ENCODE data around the gene KIFBP.
A peak's percentile ranks its signal among the peaks of the same experiment; 100 is the strongest.
"Not testable (repeated sequence)": the region's sequence is repeated elsewhere in the genome, so short reads cannot be mapped to it uniquely, and the experiment has no call there.

Gene KIFBP

DNA sequence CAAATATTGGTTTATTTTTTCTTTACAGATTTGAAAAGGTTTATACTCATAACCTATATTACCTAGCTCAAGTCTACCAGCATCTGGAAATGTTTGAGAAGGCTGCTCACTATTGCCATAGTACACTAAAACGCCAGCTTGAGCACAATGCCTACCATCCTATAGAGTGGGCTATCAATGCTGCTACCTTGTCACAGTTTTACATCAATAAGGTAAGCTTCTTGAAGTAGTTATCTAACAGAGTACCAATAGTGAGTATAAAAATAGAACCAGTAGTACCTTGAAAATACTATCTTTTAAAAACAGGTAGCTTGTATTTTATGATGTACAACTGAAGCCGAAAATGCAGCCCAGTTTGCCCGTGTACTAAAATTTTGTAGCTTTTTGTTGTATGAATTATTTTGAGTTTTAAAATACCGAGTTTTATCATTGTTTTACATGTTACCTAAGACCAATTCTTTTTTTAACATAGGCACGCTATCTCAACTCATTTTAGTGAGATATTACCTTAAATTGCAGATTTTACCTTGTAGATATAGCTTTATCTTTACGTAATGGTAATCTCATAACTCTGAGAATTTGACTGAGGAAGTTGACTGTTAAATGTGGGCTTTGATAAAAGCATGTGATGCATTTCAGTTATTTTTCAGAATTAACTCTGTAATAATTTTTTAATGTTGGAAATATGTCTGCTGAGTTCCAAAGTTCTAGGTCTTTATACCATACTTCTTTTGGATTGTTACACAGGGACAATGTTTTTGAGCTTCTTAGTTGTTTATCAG, 17.3 kb downstream of the KIFBP start:
- no peak for DNase-seq (ENCODE audit: low read depth in 2 of 2)

DNA sequence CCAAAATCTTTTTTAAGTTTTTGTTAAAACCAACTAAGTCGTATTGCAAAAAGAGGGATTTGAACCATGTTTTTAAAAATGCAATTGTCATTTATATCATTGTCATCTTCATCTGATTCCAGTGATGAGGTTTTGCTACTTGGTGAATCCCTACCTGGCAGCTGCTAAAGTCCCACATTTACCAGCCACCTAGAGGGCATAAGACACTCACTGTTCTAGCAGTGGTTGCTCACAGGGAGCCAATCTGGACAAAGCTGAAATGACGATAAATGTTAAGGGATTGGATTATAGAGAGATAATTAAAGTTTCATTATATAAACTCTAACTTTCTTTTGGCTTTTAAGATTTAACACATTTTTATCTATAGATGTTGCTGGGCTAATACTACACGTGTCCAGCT, 18.7 kb downstream of the KIFBP start:
- no peak for DNase-seq (ENCODE audit: low read depth in 2 of 2)

DNA sequence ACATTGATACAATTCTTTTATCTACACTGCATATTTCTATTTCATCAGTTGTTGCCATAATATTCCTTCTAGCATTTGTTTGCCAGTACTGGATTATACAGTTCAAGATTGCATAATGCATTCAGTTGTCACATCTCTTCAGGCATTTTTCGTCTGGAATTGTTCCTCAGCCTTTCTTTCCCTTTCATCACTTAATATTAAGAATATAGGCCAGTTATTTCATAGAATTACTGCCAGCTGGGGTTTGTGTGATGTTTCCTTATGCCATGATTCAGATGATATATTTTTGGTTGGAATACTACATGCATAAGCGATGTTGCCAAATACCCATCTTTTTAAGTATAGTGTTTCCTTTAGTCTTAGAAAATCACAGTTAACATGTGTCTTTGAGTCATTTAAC, 20.8 kb downstream of the KIFBP start:
- DNase-seq (ENCODE audit: low read depth in 2 of 2), result no peak

DNA sequence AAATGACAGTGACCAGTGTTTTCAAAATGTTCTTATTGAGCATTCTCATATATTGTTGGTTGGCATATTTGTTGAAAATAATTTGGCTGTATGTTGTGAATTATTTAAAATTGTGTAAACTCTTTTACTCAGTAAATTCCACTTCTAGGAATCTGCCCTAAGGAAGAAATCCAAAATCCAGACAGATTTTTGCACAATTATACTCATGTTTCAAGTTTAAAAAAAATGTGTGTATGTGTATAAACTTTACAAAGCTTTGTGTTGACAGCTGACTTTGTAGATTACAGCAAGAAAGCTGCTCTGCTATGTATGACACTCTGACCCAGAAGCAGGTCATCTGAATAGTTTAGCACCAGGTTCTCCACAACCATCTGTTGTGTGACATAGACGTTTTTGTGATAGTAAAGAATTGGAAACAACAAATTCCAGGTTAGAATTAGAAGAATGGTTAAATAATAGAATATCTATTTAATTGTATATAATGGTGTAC, 21.6 kb downstream of the KIFBP start:
- no peak for DNase-seq (ENCODE audit: low read depth in 2 of 2)

DNA sequence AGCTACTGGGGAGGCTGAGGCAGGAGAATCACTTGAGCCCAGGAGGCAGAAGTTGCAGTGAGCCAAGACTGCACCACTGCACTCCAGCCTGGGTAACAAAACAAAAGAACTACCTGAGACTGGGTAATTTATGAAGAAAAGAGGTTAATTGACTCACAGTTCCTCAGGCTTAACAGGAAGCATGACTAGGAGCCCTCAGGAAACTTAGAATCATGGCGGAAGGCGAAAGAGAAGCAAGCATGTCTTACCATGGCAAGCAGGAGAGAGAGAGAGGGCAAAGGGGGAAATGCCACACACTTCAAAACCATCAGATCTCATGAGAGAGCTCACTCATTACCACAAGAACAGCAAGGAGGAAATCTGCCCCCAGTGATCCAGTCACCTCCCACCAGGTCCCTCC, 24.2 kb downstream of the KIFBP start:
- DNase-seq (ENCODE audit: low read depth in 2 of 2), result peak in 1 of 2 donors; percentile 14

DNA sequence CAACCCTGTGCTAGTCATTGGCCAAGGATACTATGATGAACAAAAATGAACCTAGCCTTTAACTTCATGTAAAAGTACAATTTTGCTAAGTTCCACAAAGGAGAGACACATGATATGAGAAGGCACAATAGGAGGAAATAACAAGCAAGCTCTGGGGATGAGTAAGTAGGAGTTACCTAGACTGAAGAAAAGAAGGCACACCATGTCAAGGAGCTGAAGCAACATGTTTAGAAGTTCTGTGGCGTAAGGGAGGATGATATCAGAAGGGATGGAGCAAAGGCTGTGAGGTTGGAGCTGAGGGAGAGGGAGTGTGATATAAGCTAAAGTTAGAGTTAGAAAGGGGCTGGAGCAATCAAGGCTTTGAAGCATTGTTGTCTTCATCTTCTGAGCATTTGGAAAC, 25.6 kb downstream of the KIFBP start:
- no peak for DNase-seq (ENCODE audit: low read depth in 2 of 2)

DNA sequence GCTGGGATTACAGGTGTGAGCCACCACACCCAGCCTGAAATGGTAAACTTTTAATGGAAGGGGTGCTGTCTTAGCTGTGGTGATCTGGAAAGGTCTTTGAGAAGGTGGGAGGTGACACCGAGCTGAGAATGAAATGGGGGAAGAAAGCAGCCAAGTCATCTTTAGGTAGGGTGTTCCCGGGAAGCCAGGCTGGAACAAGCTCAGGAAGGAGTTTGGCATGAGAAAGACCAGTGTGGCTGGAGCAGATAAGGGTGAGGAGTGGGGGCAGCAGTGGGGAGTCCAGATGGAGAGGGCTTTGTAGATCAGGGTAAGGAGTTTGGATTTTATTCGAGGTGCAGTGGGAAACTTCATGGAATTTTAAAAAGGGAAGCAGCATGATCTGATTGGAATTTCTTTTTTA, 30.0 kb downstream of the KIFBP start:
- no peak for DNase-seq (ENCODE audit: low read depth in 2 of 2)

DNA sequence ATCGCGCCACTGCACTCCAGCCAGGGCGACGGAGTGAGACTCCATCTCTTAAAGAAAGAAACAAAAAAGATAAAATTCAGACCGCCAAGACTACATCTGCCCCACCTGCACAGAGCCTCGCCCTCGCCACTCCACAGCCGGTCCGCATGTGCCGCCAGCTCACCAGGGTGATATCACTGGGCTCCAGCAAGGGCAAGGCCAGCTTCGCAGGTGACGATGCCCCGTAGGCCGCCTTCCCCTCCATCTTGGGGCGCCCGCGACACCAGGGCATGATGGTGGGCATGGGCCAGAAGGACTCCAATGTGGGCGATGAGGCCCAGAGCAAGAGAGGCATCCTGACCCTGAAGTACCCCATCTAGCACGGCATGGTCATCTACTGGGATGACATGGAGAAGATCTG, 34.0 kb downstream of the KIFBP start:
- no peak for DNase-seq (ENCODE audit: low read depth in 2 of 2)

DNA sequence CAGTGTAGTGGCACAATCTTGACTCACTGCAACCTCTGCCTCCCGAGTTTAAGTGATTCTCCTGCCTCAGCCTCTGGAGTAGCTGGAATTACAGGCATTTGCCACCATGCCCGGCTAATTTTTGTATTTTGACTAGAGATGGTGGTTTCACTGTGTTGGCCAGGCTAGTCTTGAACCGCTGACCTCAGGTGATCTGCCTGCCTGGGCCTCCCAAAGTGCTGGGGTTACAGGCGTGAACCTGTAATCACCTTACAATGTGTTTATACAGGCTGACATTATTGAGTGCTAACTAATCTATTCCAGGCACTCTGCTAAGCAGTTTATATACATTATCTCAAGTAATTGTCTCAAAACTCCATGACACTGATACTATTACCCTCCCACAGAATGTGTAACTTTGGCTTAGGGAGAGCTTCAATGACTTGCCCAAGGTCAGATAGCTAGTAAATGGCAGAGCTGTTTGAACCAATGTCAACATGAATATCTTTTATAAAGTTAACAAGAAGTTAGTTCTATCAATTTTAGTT, 36.8 kb downstream of the KIFBP start:
- no peak for DNase-seq (ENCODE audit: low read depth in 2 of 2)

DNA sequence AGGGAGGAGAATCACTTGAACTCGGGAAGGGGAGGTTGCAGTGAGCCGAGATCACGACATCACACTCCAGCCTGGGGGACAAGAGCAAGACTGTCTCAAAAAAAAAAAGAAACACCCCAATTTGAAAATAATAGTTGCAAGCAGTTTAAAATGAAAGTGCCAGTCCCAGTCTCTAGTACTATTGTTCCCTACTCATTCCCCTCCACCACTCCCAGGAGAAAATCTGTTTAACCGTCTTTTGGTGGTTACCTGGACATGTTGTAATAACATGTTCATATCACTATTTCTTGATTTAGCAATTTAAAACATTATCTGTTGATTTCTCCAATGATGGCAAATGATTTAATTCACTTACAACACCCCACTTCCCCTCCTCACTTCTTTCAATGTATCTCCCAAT, 44.7 kb downstream of the KIFBP start:
- no peak for DNase-seq (ENCODE audit: low read depth in 2 of 2)

DNA sequence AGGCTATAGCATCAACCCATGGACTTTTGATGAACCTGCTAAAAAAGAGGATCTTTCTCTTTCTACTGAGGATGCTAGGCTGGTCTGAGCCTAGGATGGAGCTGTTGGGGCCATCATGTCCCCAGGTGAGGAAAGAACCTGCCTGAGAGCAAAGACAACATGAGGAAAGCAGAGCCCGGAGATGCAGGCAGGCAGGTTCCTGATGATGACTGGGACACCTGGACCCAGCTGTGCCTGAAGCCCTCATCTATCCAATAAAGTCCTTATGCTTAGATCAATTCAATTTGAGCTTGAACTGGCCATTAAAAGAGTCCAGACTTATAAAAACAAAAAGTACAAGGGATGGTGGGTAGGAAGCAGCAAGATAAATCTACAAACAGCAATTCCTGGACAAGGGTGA, 48.9 kb downstream of the KIFBP start:
- DNase-seq (ENCODE audit: low read depth in 2 of 2), result no peak

DNA sequence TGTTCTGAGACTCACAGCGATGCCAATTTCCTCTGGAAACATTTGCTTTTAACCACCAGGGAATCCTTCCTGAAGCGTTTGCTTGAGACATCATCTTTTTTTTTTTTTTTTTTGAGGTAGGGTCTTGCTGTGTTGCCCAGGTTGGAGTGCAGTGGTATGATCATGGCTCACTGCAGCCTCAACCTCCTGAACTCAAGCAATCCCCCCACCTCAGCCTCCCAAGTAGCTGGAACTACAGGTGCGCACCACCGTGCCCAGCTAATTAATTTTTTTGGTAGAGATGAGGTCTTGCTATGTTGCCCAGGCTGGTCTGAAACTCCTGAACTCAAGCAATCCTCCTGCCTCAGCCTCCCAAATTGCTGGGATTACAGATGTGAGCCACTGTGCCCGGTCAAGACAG, 52.3 kb downstream of the KIFBP start:
- not testable (repeated sequence) for DNase-seq (ENCODE audit: low read depth in 2 of 2)

DNA sequence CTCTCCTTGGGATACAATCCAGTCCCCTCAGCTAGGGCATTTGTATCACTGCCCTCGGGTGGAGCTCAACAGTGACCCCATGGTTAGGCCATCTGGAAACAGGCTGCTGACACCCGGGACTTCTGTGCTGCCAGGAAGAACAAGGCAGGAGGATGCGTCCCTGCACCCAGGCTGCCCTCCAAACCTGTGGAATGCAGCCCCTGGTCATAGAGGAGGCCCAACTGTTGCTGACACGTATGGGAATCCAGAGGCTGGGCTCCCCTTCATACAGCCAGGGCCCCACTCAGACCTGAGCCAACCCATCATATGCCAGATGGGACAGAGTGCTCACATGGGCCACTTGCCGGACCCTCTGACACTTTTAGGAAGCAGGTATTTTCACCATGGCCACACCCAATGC, 53.8 kb downstream of the KIFBP start:
- DNase-seq (ENCODE audit: low read depth in 2 of 2), result no peak

DNA sequence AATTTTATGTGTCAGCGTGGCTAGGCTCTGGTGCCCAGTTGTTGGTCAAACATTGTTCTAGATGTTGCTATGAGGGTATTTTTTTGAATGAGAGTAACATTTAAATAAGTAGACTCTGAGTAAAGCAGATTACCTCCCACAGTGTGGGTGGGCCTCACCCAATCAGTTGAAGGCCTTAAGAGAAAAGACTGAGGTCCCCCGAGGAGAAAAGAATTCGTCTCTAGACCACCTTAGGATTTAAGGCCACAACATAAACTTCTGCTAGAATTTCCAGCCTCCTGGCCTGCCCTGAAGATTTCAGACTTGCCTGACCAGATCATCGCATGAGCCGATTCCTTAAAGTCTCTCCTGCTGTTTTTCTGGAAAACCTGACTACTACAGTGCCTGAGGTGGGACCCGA, 54.2 kb downstream of the KIFBP start:
- DNase-seq (ENCODE audit: low read depth in 2 of 2), result no peak

DNA sequence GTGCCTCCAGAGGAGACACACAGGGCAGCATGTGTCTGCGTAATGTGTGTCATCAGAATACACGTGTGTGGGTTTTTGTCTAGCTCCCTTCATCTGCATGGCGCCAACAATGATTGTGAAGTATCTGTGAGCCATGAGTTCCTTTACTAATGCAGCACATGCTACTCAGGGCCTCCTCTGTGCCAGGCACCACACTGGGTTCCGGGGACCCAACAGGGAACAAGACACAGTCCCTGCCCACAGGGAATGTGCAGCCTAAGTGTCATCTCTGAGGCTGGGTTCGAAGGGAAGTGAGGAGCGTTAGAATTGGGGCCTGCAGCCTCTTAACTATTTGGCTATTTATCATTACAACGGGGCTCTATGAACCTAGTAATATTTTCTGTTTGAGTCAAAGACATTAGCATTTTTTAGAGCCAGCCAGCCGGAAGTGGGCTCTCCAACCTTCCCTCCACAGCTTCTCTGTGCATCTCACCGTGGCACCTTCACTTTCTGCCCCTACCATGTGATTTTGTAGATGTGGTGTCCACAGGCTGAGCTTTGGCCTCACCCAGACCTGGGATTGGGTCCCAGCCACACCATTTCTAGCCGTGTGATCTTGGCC, 55.4 kb downstream of the KIFBP start:
- DNase-seq (ENCODE audit: low read depth in 2 of 2), result no peak

DNA sequence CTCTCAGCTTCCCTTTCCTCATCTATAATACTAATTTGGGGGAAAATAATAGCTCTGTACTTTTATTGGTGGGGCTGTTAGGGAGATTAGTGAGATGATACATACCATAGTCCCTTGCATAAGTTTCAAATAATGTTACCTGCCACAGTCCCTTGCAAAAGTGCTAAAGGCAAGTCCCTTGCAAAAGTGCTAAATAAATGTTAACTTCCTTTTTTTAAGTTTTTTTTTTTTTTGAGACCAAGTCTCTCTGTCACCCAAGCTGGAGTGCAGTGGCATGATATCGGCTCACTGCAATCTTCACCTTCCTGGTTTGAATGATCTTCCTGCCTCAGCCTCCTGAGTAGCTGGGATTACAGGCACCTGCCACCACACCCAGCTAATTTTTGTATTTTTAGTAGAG, 55.9 kb downstream of the KIFBP start:
- DNase-seq (ENCODE audit: low read depth in 2 of 2), result no peak

DNA sequence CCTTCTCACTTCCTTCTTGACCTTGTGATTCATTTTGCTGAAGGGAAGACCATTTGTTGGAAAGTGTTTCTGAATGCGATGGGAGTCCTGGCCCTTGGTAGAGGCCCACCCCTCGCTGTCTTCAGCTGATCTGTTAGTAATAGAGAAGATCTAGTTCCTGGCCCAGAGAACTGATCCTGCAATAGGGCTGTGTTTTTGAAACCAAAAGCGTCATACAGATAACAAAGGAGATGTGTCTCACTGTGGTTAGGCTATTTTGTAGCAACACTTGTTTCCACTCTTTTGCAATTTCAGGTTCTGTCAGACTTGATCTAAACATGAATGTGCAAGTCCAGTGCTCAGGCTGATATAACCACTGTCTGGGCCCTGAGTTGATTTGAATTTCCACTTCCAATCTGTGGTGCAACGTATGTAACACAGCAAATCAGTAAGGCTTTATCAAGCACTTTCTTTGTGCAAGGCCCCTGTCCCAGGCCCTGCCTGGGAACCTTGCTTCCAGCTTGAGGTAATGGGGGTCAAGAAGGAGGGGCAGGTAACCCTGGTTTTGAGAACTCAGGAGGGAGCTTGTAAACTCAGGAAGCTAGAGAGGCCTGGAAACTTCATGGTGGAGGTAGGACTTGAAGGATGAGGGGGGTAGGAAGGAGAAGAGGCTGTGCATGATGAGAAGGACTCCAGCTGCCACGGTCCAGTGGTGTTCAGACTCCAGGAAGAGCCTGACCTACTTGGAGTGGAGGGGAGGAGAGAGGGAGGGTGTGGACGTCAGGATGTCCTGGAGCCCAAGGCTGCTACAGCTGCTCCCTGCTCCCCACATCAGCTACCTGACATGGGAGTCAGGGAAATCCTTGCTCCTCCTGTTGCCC, 57.1 kb downstream of the KIFBP start:
- DNase-seq (ENCODE audit: low read depth in 2 of 2), result peak in 1 of 2 donors; percentile 31

DNA sequence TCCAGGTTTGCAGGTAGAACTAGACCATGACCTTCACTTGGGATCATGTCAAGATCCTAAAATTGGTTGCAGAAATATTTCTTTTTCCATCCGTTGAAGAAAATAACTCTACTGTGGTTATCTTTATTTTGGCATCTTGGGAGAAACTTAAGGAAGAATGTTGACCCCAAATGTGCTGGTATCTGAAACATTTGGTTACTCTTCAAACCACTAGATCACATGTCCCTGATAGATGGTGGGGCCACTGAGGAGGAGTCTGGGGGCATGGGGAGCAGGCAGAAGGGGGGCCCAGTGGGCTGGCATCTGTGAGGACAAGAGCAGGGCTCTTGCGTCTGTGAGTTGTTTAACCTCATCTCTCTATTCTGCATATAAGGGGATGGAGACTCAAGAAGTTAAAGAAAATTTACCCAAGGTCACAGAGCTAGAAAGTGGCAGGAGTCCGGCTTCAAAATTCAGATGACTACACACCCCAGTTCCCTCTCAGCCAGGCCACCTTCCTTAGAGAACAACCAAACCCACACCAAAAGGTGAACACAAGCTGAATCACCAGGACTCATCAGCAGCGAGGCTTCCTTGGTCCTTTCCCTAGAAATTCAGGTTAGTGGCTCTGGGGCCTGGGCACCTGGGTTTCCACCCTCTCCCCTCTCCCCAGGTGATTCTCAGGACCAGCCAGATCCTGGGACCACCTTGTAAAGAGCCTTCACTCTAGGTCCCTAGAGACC, 58.7 kb downstream of the KIFBP start:
- no peak for DNase-seq (ENCODE audit: low read depth in 2 of 2)

DNA sequence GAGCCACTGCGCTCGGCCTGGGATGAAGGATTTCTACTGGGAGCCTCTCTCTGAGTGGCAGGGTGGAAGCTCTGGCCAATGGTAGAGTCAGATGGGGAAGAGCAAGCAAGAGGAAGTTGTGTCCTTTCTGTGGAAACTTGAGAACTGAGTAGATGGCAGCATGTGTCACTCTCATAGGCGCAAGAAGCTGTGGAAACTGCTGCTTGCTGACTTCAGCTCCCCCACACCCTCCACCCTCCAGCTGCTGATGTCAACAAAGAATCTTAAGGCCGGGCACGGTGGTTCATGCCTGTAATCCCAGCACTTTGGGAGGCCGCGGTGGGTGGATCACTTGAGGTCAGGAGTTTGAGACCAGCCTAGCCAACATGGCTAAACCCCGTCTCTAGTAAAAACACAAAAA, 59.5 kb downstream of the KIFBP start:
- DNase-seq (ENCODE audit: low read depth in 2 of 2), result peak; percentile 40 to 44

DNA sequence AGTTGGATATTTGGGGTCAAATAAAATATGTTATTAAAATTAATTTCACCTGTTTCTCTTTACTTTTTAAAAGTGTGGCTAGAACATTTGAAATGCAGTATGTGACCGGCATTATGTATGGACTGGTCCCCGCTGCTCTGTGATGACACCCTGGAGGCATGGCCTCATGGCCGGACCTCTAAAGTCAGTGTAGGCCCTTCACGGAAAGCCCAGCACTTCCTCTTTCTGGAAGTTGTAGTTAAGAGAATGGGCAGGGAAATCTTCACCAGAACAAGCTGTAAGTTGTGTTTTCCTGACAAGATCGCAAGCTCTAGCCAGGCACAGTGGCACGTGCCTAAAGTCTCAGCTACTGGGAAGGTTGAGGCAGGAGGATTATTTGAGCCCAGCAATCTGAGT, 61.0 kb downstream of the KIFBP start:
- DNase-seq (ENCODE audit: low read depth in 2 of 2), result no peak

DNA sequence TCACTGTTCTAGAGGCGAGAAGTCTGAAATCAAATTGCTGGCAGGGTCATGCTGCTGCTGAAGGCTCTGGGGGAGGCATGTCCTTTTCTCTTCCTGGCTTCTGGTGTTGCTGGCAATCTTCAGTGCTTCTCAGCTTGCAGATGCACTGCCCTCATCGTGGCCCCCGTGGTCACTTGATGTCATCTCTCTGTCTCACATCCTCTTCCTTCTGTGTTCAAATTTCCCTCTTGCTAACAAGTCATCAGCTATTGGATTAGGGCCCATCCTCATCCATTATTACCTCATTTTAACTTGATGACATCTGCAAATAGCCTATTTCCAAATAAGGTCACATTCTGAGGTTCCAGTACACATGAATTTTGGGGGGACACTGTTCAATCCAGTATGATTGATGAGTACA, 62.7 kb downstream of the KIFBP start:
- DNase-seq (ENCODE audit: low read depth in 2 of 2), result peak in 1 of 2 donors; percentile 36
